GM12878 (cell line): ENCODE measurements around the gene NAT8L. TPM values are rescaled to one million over a fixed set of nuclear protein-coding genes. Genes with fewer than 3 reads are reported as not detected.
A peak's percentile ranks its signal among the peaks of the same experiment; 100 is the strongest.

Source experiments
- ATF2 ChIP-seq: IDR thresholded peaks from 2 replicates; pipeline ENCODE4 v1.6.1; 2012; ENCODE audit warnings: low read length, inconsistent platforms
- BMI1 ChIP-seq: fragments of 450-650 bp; IDR thresholded peaks from 2 replicates; pipeline ENCODE4 v1.6.1; 2016; ENCODE audit warnings: mild to moderate bottlenecking, moderate library complexity, borderline replicate concordance
- DPF2 ChIP-seq: fragments of 450-650 bp; IDR thresholded peaks from 2 replicates; pipeline ENCODE4 v1.6.1; 2017; ENCODE audit warnings: mild to moderate bottlenecking
- IKZF1 ChIP-seq: fragments of 450-650 bp; conservative IDR thresholded peaks from 2 replicates; pipeline ENCODE4 v1.6.1; 2017; ENCODE audit warnings: antibody characterized with exemption, mild to moderate bottlenecking
- SUZ12 ChIP-seq: fragments of 200-600 bp; sonication (generic); IDR thresholded peaks from one replicate; pipeline ENCODE4 v1.6.1; 2018; ENCODE audit warnings: antibody characterized with exemption, mild to moderate bottlenecking; ENCODE audit not compliant: unreplicated experiment
- YBX1 ChIP-seq: fragments of 450-650 bp; IDR thresholded peaks from 2 replicates; pipeline ENCODE4 v1.6.1; 2016; ENCODE audit warnings: antibody characterized with exemption
- polyA plus RNA-seq, 11 experiments: library from polyadenylated mRNA; depleted of rRNA in 4 of 11; unstranded in 6 of 11; stranded (reverse) in 5 of 11; fragments of >200 nt; fragmentation: Nextera tagmentation in 4 of 11; fragmentation: Illumina TruSeq in 1 of 11; extraction: Ambion mirVana in 4 of 11; extraction: Trizol in 1 of 11; gene quantifications; 1 replicate in 1 of 11; 2 replicates in 10 of 11; pipeline versions ENCODE4 v1.2.1 to v1.2.3, GENCODE V29; 2011 to 2016; ENCODE audit warnings: inconsistent platforms in 2 of 11, missing spikeins in 2 of 11, low read depth in 1 of 11
- total RNA-seq, 4 experiments: library from RNA; depleted of rRNA in 3 of 4; stranded (reverse); fragments of >200 nt in 3 of 4; fragmentation: Illumina TruSeq in 1 of 4; extraction: Trizol in 1 of 4; gene quantifications; 2 replicates each; pipeline versions ENCODE4 v1.2.1 to v1.2.3, GENCODE V29; 2013 to 2021
- TF ChIP-seq, protein P1 (sequence below): fragments of 450-650 bp; IDR thresholded peaks from 2 replicates; pipeline ENCODE4 v1.6.1; 2016; ENCODE audit warnings: mild to moderate bottlenecking, moderate library complexity, borderline replicate concordance

The NAT8L gene
- total and polyA plus RNA-seq, 10 of the 15 experiments (the other 5 are each of a cell fraction or from before 2014, with no cell fraction given) = 0.01 to 0.31 (median 0.11) TPM; not detected in 5

GRCh38 chr4:2041239-2042130 lies 17.6 kb upstream of the NAT8L start (continued):
- TF ChIP-seq DPF2 = peak; percentile 47; the same call in 1 of the 2 replicates
- TF ChIP-seq ATF2 = no peak
- peak; percentile 49 for TF ChIP-seq SUZ12
- peak; percentile 96 for TF ChIP-seq BMI1
- no peak for TF ChIP-seq YBX1
- peak; percentile 81 for TF ChIP-seq IKZF1
- TF ChIP-seq, protein P1, sequence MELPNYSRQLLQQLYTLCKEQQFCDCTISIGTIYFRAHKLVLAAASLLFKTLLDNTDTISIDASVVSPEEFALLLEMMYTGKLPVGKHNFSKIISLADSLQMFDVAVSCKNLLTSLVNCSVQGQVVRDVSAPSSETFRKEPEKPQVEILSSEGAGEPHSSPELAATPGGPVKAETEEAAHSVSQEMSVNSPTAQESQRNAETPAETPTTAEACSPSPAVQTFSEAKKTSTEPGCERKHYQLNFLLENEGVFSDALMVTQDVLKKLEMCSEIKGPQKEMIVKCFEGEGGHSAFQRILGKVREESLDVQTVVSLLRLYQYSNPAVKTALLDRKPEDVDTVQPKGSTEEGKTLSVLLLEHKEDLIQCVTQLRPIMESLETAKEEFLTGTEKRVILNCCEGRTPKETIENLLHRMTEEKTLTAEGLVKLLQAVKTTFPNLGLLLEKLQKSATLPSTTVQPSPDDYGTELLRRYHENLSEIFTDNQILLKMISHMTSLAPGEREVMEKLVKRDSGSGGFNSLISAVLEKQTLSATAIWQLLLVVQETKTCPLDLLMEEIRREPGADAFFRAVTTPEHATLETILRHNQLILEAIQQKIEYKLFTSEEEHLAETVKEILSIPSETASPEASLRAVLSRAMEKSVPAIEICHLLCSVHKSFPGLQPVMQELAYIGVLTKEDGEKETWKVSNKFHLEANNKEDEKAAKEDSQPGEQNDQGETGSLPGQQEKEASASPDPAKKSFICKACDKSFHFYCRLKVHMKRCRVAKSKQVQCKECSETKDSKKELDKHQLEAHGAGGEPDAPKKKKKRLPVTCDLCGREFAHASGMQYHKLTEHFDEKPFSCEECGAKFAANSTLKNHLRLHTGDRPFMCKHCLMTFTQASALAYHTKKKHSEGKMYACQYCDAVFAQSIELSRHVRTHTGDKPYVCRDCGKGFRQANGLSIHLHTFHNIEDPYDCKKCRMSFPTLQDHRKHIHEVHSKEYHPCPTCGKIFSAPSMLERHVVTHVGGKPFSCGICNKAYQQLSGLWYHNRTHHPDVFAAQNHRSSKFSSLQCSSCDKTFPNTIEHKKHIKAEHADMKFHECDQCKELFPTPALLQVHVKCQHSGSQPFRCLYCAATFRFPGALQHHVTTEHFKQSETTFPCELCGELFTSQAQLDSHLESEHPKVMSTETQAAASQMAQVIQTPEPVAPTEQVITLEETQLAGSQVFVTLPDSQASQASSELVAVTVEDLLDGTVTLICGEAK = 0 out of 2 replicates have a peak, but pooled peaks have one; percentile 41
